Peyer's patch (tissue), 4 donors: ENCODE data around the gene TRIM22. TPM values are rescaled to one million over a fixed set of nuclear protein-coding genes. Genes with fewer than 3 reads are reported as not detected.

ENCODE experiments used
- DNase-seq, 3 donors: peaks; one replicate each; pipeline ENCODE4 v3.0.0-alpha.2; 2017 to 2019
- H3K27ac ChIP-seq, 4 donors: fragments of 200-600 bp; sonication (generic); one replicate each; pipeline ENCODE4 v1.5.1; 2016 to 2019
- H3K27me3 ChIP-seq, 2 donors: fragments of 200-600 bp; sonication (generic); one replicate each; pipeline ENCODE4 v1.5.1; 2019
- H3K36me3 ChIP-seq, 3 donors: fragments of 200-600 bp; sonication (generic); one replicate each; pipeline ENCODE4 v1.5.1; 2016 to 2019
- H3K4me1 ChIP-seq, 4 donors: fragments of 200-600 bp; sonication (generic); one replicate each; pipeline ENCODE4 v1.5.1; 2016 to 2019
- H3K4me3 ChIP-seq, 4 donors: fragments of 200-600 bp; sonication (generic); 1 replicate in 3 of 4; 2 replicates in 1 of 4; pipeline ENCODE4 v1.5.1; 2016 to 2019; ENCODE audit warnings: mild to moderate bottlenecking in 1 of 4
- H3K9me3 ChIP-seq, 4 donors: fragments of 200-600 bp; sonication (generic); one replicate each; pipeline ENCODE4 v1.5.1; 2016 to 2019; ENCODE audit warnings: mild to moderate bottlenecking in 1 of 4
- CTCF ChIP-seq, 6 experiments: fragments of 450-650 bp in 4 of 6; fragments of 200-600 bp in 2 of 6; sonication (generic) in 1 of 6; IDR thresholded peaks; one replicate each; pipeline ENCODE4 v1.5.1; 2017 to 2019; ENCODE audit warnings: antibody characterized with exemption in 6 of 6, mild to moderate bottlenecking in 3 of 6, moderate library complexity in 1 of 6
- POLR2A ChIP-seq, 2 donors: fragments of 450-650 bp; IDR thresholded peaks; one replicate each; pipeline ENCODE4 v1.5.1; 2017; ENCODE audit warnings: antibody characterized with exemption in 2 of 2, mild to moderate bottlenecking in 2 of 2, moderate library complexity in 2 of 2
- total RNA-seq, 4 donors: library from RNA; depleted of rRNA; stranded (reverse); fragments of >200 nt; gene quantifications; one replicate each; pipeline ENCODE4 v1.1.0, GENCODE V29; 2016

The TRIM22 gene
- total RNA-seq, 4 donors from 2014 or later: 23.9 to 309 (median 34.3) TPM

- H3K27me3 ChIP-seq: no peaks in the 10 kb centered on the region
- no peak overlapping the region for H3K4me3 ChIP-seq
- TF ChIP-seq CTCF (IDR thresholded peaks at IDR 0.05): no peak
- H3K9me3 ChIP-seq: no peaks in the 10 kb centered on the region
- no peak for DNase-seq
- H3K27ac ChIP-seq: no peak overlapping the region
- H3K4me1 ChIP-seq: no peaks in the 10 kb centered on the region
- peaks cover 0 to 5% (median 0%) of the 10 kb centered on the region in 3 donors for H3K36me3 ChIP-seq
Measured at GRCh38 chr11:5658318-5658717, 31.3 kb upstream of the TRIM22 start.

DNA sequence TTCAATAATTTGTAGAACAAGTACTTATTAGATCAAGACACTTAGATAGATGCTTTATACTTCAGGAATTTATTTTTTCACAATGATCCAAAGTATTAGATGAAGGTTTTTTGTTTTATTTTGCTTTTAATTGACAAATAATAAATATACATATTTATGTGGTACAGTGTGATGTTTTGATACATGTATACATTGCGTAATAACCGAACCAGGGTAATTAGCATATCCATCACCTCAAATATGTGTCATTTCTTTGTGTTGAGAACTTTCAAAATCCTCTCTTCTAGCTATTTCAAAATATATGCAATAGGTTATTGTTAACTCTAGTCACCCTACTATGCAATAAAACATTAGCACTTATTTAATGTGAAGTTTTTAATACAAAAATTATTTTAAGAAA lies 26.1 kb upstream of the TRIM22 start:
- no peak overlapping the region for H3K4me3 ChIP-seq
- H3K36me3 ChIP-seq: peaks cover 0 to 47% (median 0%) of the 10 kb centered on the region in 3 donors
- H3K27ac ChIP-seq: no peak overlapping the region
- no peak for DNase-seq
- TF ChIP-seq POLR2A (IDR thresholded peaks at IDR 0.05) (no peak), CTCF (IDR thresholded peaks at IDR 0.05) (no peak)
- no peaks in the 10 kb centered on the region for H3K9me3 ChIP-seq
- H3K4me1 ChIP-seq: no peaks in the 10 kb centered on the region
- no peaks in the 10 kb centered on the region for H3K27me3 ChIP-seq

DNA sequence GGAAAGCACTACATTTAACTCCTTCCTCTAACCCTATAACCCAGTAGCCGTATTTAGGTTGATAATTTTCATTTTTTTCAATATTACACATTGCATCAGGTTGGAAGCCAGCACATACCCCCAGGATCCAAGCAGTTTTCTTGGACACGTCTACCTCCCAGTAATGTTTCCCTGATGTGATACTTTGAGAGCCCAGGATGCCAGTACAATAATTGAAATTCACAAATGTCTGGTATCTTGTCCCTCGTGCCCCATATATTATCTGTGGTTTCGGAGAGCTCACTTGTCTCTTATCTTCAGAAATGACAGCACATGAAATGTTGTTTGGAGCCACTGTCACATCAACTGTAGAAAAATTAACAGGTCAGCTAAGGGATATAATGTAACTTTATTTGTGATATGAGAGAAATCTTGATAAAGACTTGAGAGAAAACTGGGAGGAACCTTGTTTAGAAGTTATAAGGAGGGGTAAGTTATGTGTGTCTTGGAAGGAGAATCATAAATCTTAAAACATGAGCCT lies 24.5 kb upstream of the TRIM22 start:
- DNase-seq: no peak
- Histone ChIP-seq H3K27ac (no peak overlapping the region), H3K27me3 (no peaks in the 10 kb centered on the region), H3K9me3 (no peaks in the 10 kb centered on the region), H3K4me3 (no peak overlapping the region), H3K4me1 (no peaks in the 10 kb centered on the region), H3K36me3 (peaks cover 0 to 55% (median 0%) of the 10 kb centered on the region in 3 donors)
- TF ChIP-seq POLR2A (IDR thresholded peaks at IDR 0.05) (no peak), CTCF (IDR thresholded peaks at IDR 0.05) (no peak)

DNA sequence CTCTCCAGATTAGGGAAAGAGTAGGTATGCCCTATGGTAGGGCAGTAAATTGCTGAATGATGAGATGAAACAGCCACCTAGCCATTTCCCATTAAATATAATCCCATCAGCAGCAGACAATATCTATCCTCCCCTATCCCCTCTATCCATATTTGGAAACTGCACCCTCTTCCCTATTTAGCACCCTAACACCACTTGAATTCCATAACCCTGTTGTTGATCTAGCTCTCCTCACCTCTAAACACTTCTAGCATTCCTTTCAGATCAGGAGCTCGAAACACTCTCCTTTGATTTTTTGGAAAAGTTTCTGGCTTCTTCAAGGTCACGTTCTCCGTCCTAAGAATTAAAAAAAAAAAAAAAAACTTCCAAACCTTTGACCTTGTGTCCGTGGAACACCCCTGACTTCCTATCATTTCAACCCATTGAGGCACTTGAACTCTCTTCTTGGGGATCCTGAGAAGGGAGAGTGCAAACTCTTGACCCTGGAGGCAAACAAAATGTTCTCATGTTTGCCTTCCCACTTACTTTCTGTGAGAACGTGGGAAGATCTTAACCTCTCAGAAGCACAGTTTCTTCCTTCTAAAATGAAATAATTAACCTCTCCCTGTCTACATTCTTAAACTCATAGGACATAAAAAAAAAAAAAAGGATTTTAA lies 23.7 kb upstream of the TRIM22 start:
- Histone ChIP-seq H3K27me3 (no peaks in the 10 kb centered on the region), H3K4me3 (no peak overlapping the region), H3K27ac (no peak overlapping the region), H3K9me3 (no peaks in the 10 kb centered on the region), H3K4me1 (no peaks in the 10 kb centered on the region), H3K36me3 (peaks cover 0 to 62% (median 0%) of the 10 kb centered on the region in 3 donors)
- DNase-seq: no peak
- TF ChIP-seq POLR2A (IDR thresholded peaks at IDR 0.05) (no peak), CTCF (IDR thresholded peaks at IDR 0.05) (no peak)

DNA sequence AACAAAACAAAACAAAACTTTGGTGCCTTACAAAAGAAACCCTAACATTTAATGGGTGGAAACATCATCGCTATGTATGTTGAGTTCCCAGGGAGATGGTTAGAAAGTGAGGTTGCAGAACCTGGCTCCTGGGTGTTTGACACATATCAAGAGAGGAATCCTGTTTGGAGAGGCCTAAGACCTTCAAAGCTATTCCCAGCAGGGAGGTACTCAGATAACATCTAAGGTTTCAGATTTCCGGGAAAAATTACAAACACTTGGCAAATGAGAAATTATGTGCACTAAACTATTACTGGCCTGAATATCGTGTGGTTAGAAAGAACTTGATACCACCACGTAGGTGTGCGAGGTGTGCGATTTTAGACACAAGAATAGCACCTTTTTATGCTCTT lies 23.2 kb upstream of the TRIM22 start:
- Histone ChIP-seq H3K9me3 (no peaks in the 10 kb centered on the region), H3K36me3 (peaks cover 0 to 65% (median 0%) of the 10 kb centered on the region in 3 donors), H3K4me1 (no peaks in the 10 kb centered on the region), H3K27ac (no peak overlapping the region), H3K27me3 (no peaks in the 10 kb centered on the region), H3K4me3 (no peak overlapping the region)
- no peak for DNase-seq
- TF ChIP-seq CTCF (IDR thresholded peaks at IDR 0.05): no peak
- no peak for TF ChIP-seq POLR2A (IDR thresholded peaks at IDR 0.05)
